ENCODE data around the gene KCNQ2.

The KCNQ2 gene

GRCh38 chr20:63417097-63417737 is 55.2 kb downstream of the KCNQ2 start:
- H3K27me3 ChIP-seq (ENCODE audit: control insufficient read depth, insufficient read depth, low read length) = no peaks in the 10 kb centered on the region
- H3K4me3 ChIP-seq (ENCODE audit: low read depth, low read length) = no peak overlapping the region
- no peak overlapping the region for H3K9ac ChIP-seq
- H3K9me3 ChIP-seq (ENCODE audit: control insufficient read depth, low read length) = no peaks in the 10 kb centered on the region
- H3K79me2 ChIP-seq = no peaks in the 10 kb centered on the region
- TF ChIP-seq CTCF (IDR thresholded peaks at IDR 0.05) = no peak
- H3K4me1 ChIP-seq = no peaks in the 10 kb centered on the region
- no peak overlapping the region for H3K4me2 ChIP-seq (ENCODE audit: low read length)
- H3K36me3 ChIP-seq (ENCODE audit: control insufficient read depth, insufficient read depth, low read length) = no peaks in the 10 kb centered on the region
- H3K27ac ChIP-seq = no peak overlapping the region
- H2AFZ ChIP-seq = no peak overlapping the region

GRCh38 chr20:63416631-63417030 is 55.8 kb downstream of the KCNQ2 start:
- Histone ChIP-seq H3K27me3 (ENCODE audit: control insufficient read depth, insufficient read depth, low read length) (no peaks in the 10 kb centered on the region), H3K9me3 (ENCODE audit: control insufficient read depth, low read length) (no peaks in the 10 kb centered on the region), H3K36me3 (ENCODE audit: control insufficient read depth, insufficient read depth, low read length) (no peaks in the 10 kb centered on the region), H2AFZ (no peak overlapping the region), H3K4me2 (ENCODE audit: low read length) (no peak overlapping the region), H3K27ac (no peak overlapping the region), H3K79me2 (no peaks in the 10 kb centered on the region), H3K4me1 (no peaks in the 10 kb centered on the region), H3K4me3 (ENCODE audit: low read depth, low read length) (no peak overlapping the region), H3K9ac (no peak overlapping the region)
- no peak for TF ChIP-seq CTCF (IDR thresholded peaks at IDR 0.05)

- Histone ChIP-seq H3K9ac (no peak overlapping the region), H3K27me3 (ENCODE audit: control insufficient read depth, insufficient read depth, low read length) (no peaks in the 10 kb centered on the region), H3K4me1 (no peaks in the 10 kb centered on the region), H3K4me3 (ENCODE audit: low read depth, low read length) (no peak overlapping the region), H3K9me3 (ENCODE audit: control insufficient read depth, low read length) (no peaks in the 10 kb centered on the region), H2AFZ (no peak overlapping the region), H3K36me3 (ENCODE audit: control insufficient read depth, insufficient read depth, low read length) (no peaks in the 10 kb centered on the region), H3K79me2 (no peaks in the 10 kb centered on the region), H3K4me2 (ENCODE audit: low read length) (no peak overlapping the region), H3K27ac (no peak overlapping the region)
- TF ChIP-seq CTCF (IDR thresholded peaks at IDR 0.05) = no peak
These were observed 56.6 kb downstream of the KCNQ2 start for GRCh38 chr20:63415647-63416391.

- Histone ChIP-seq H3K79me2 (no peaks in the 10 kb centered on the region), H3K4me2 (ENCODE audit: low read length) (no peak overlapping the region), H3K9ac (no peak overlapping the region), H3K9me3 (ENCODE audit: control insufficient read depth, low read length) (no peaks in the 10 kb centered on the region), H2AFZ (no peak overlapping the region), H3K27ac (no peak overlapping the region), H3K4me3 (ENCODE audit: low read depth, low read length) (no peak overlapping the region), H3K4me1 (no peaks in the 10 kb centered on the region), H3K27me3 (ENCODE audit: control insufficient read depth, insufficient read depth, low read length) (no peaks in the 10 kb centered on the region), H3K36me3 (ENCODE audit: control insufficient read depth, insufficient read depth, low read length) (no peaks in the 10 kb centered on the region)
- no peak for TF ChIP-seq CTCF (IDR thresholded peaks at IDR 0.05)
These were observed 57.6 kb downstream of the KCNQ2 start for GRCh38 chr20:63414720-63415430.

Measured in parathyroid adenoma (tissue), 2 donors.